ENCODE results near the gene INHBE. TPM values are rescaled to one million over a fixed set of nuclear protein-coding genes. Genes with fewer than 3 reads are reported as not detected.

Gene INHBE
- polyA plus RNA-seq, 3 donors = not detected

DNA sequence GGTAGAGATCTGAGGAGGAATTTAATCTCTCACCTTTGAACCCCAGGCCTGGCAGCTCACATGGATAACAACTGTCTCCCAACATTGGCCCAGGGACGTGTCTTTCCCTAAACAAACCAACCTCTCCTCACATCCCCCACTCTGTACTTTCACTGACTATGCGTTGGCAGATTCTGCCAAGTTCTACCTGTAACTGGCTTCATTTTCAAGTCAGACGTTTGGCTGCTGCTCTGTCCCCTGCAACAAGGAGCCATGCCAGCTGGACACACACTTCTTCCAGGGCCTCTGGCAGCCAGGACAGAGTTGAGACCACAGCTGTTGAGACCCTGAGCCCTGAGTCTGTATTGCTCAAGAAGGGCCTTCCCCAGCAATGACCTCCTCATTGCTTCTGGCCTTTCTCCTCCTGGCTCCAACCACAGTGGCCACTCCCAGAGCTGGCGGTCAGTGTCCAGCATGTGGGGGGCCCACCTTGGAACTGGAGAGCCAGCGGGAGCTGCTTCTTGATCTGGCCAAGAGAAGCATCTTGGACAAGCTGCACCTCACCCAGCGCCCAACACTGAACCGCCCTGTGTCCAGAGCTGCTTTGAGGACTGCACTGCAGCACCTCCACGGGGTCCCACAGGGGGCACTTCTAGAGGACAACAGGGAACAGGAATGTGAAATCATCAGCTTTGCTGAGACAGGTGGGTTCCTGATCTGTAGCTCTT, 20.4 kb upstream of the INHBE start, which contains the start of gene INHBC:
INHBC (plus strand) TSS at position 268 of the 707 bp plus-strand sequence; CDS start at position 371, 103 bp downstream.
- Histone ChIP-seq H4K20me1 (ENCODE audit: insufficient read depth, low read length) (no peaks in the 10 kb centered on the region), H3K27me3 (ENCODE audit: control insufficient read depth in 2 of 2, insufficient read depth in 2 of 2, low read length in 2 of 2) (no peaks in the 10 kb centered on the region), H3K9me3 (replicated peaks in 1 of 2; ENCODE audit: control insufficient read depth in 1 of 2, insufficient read depth in 1 of 2, low read length in 2 of 2) (no peaks in the 10 kb centered on the region), H3K27ac (ENCODE audit: low read depth in 1 of 2, low read length in 2 of 2) (no peak within 1 kb of the TSS), H3K4me3 (replicated peaks in 1 of 3; ENCODE audit: low read depth in 2 of 3, low read length in 3 of 3) (no peak within 1 kb of the TSS), H3K4me1 (ENCODE audit: control insufficient read depth in 1 of 2, insufficient read depth in 2 of 2, low read length in 2 of 2) (peaks cover 8 to 13% of the 10 kb centered on the region in 2 donors), H3K79me2 (ENCODE audit: insufficient read depth, low read length) (peaks cover 7% of the 10 kb centered on the region), H3K4me2 (replicated peaks; ENCODE audit: extremely low read depth, low read length, poor library complexity, severe bottlenecking) (no peak within 1 kb of the TSS), H3K9ac (ENCODE audit: insufficient read depth, low read length, poor library complexity, severe bottlenecking) (no peak within 1 kb of the TSS), H2AFZ (ENCODE audit: insufficient read depth, low read depth, low read length, poor library complexity, severe bottlenecking) (peak within 1 kb of the TSS; percentile 91), H3K36me3 (replicated peaks in 1 of 2; ENCODE audit: control insufficient read depth in 1 of 2, insufficient read depth in 2 of 2, low read length in 2 of 2) (no peaks in the 10 kb centered on the region)
- no peaks in the 10 kb centered on the region for H3K27me3 Mint-ChIP-seq (ENCODE audit: low read depth in 3 of 3)
- no peaks in the 10 kb centered on the region for H3K36me3 Mint-ChIP-seq
- H3K4me3 Mint-ChIP-seq = no peak within 1 kb of the TSS
- peaks cover 2 to 6% (median 4%) of the 10 kb centered on the region in 7 donors for H3K9me3 Mint-ChIP-seq
- H3K27ac Mint-ChIP-seq = peak within 1 kb of the TSS in 3 of 7 donors; percentile 43 to 81 (median 72)
- DNase-seq = no peak
- intact Hi-C loops (cut with micrococcal nuclease) = no loop called here
- TF ChIP-seq, protein P1, sequence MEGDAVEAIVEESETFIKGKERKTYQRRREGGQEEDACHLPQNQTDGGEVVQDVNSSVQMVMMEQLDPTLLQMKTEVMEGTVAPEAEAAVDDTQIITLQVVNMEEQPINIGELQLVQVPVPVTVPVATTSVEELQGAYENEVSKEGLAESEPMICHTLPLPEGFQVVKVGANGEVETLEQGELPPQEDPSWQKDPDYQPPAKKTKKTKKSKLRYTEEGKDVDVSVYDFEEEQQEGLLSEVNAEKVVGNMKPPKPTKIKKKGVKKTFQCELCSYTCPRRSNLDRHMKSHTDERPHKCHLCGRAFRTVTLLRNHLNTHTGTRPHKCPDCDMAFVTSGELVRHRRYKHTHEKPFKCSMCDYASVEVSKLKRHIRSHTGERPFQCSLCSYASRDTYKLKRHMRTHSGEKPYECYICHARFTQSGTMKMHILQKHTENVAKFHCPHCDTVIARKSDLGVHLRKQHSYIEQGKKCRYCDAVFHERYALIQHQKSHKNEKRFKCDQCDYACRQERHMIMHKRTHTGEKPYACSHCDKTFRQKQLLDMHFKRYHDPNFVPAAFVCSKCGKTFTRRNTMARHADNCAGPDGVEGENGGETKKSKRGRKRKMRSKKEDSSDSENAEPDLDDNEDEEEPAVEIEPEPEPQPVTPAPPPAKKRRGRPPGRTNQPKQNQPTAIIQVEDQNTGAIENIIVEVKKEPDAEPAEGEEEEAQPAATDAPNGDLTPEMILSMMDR (IDR thresholded peaks at IDR 0.05) = no peak
- 88% methylated on average over 8 of the region's 8 CpGs for WGBS (ENCODE audit: insufficient coverage)
- peaks cover 16% of the 10 kb centered on the region for H3K4me1 Mint-ChIP-seq

GRCh38 chr12:57435293-57435692, 19.8 kb upstream of the INHBE start:
- H3K27me3 Mint-ChIP-seq (ENCODE audit: low read depth in 3 of 3) = no peaks in the 10 kb centered on the region
- Histone ChIP-seq H3K9me3 (replicated peaks in 1 of 2; ENCODE audit: control insufficient read depth in 1 of 2, insufficient read depth in 1 of 2, low read length in 2 of 2) (no peaks in the 10 kb centered on the region), H3K4me1 (ENCODE audit: control insufficient read depth in 1 of 2, insufficient read depth in 2 of 2, low read length in 2 of 2) (peaks cover 4 to 9% of the 10 kb centered on the region in 2 donors), H3K9ac (ENCODE audit: insufficient read depth, low read length, poor library complexity, severe bottlenecking) (no peak overlapping the region), H3K27ac (ENCODE audit: low read depth in 1 of 2, low read length in 2 of 2) (no peak overlapping the region), H3K27me3 (ENCODE audit: control insufficient read depth in 2 of 2, insufficient read depth in 2 of 2, low read length in 2 of 2) (no peaks in the 10 kb centered on the region), H4K20me1 (ENCODE audit: insufficient read depth, low read length) (no peaks in the 10 kb centered on the region), H3K36me3 (replicated peaks in 1 of 2; ENCODE audit: control insufficient read depth in 1 of 2, insufficient read depth in 2 of 2, low read length in 2 of 2) (no peaks in the 10 kb centered on the region), H3K4me2 (replicated peaks; ENCODE audit: extremely low read depth, low read length, poor library complexity, severe bottlenecking) (no peak overlapping the region), H3K79me2 (ENCODE audit: insufficient read depth, low read length) (peaks cover under 1% of the 10 kb centered on the region), H2AFZ (ENCODE audit: insufficient read depth, low read depth, low read length, poor library complexity, severe bottlenecking) (peak overlapping the region; percentile 91), H3K4me3 (replicated peaks in 1 of 3; ENCODE audit: low read depth in 2 of 3, low read length in 3 of 3) (no peak overlapping the region)
- 33% methylated on average over 1 of the region's 4 CpGs for WGBS (ENCODE audit: insufficient coverage)
- intact Hi-C loops (cut with micrococcal nuclease) = no loop called here
- H3K4me3 Mint-ChIP-seq = no peak overlapping the region
- no peak for DNase-seq
- peaks cover 2 to 6% (median 4%) of the 10 kb centered on the region in 7 donors for H3K9me3 Mint-ChIP-seq
- peaks cover 13% of the 10 kb centered on the region for H3K4me1 Mint-ChIP-seq
- peak overlapping the region in 3 of 7 donors; percentile 43 to 81 (median 72) for H3K27ac Mint-ChIP-seq
- TF ChIP-seq, protein P1 (IDR thresholded peaks at IDR 0.05) = no peak
- no peaks in the 10 kb centered on the region for H3K36me3 Mint-ChIP-seq
